DMS 273 (cell line): Measurements from ENCODE around the gene MS4A4A.
A peak's percentile ranks its signal among the peaks of the same experiment; 100 is the strongest.
"Not testable (repeated sequence)": the region's sequence is repeated elsewhere in the genome, so short reads cannot be mapped to it uniquely, and the experiment has no call there.

ENCODE experiments used
- DNase-seq: peaks from one replicate; lab custom pipeline; 2025; ENCODE audit not compliant: unreplicated experiment; lab: John Stamatoyannopoulos, UW

The MS4A4A gene

GRCh38 chr11:60301884-60302283 lies 21.4 kb downstream of the MS4A4A start:
- DNase-seq = not testable (repeated sequence)

- DNase-seq = no peak
Observed at GRCh38 chr11:60303661-60304060, 23.2 kb downstream of the MS4A4A start.

GRCh38 chr11:60305906-60306619 lies 25.6 kb downstream of the MS4A4A start:
- no peak for DNase-seq

GRCh38 chr11:60307507-60308195 lies 27.2 kb downstream of the MS4A4A start:
- DNase-seq = no peak

GRCh38 chr11:60310407-60310998 lies 30.0 kb downstream of the MS4A4A start:
- no peak for DNase-seq

GRCh38 chr11:60314635-60315321 lies 34.3 kb downstream of the MS4A4A start:
- DNase-seq = no peak

- DNase-seq = no peak
Observed at GRCh38 chr11:60315871-60316270, 35.4 kb downstream of the MS4A4A start.

GRCh38 chr11:60316317-60316716 lies 35.9 kb downstream of the MS4A4A start:
- no peak for DNase-seq

GRCh38 chr11:60318726-60319125 lies 38.3 kb downstream of the MS4A4A start:
- DNase-seq = no peak

GRCh38 chr11:60321051-60321450 lies 40.6 kb downstream of the MS4A4A start:
- no peak for DNase-seq

GRCh38 chr11:60326955-60327354 lies 46.5 kb downstream of the MS4A4A start, which contains the start of gene MS4A6E:
Gene MS4A6E, plus strand, starts transcription at chr11:60327255. Its CDS starts 7,641 bp downstream, at chr11:60334896.
- no peak for DNase-seq

- DNase-seq = no peak
Observed at GRCh38 chr11:60328460-60328859, 48.0 kb downstream of the MS4A4A start.

GRCh38 chr11:60332846-60333245 lies 52.4 kb downstream of the MS4A4A start:
- no peak for DNase-seq

GRCh38 chr11:60334005-60334620 lies 53.6 kb downstream of the MS4A4A start:
- peak; percentile 55 for DNase-seq

- no peak for DNase-seq
Observed at GRCh38 chr11:60336767-60337391, 56.4 kb downstream of the MS4A4A start.

- DNase-seq = no peak
Observed at GRCh38 chr11:60338053-60338452, 57.6 kb downstream of the MS4A4A start.

- no peak for DNase-seq
Observed at GRCh38 chr11:60339356-60339755, 58.9 kb downstream of the MS4A4A start.

GRCh38 chr11:60343094-60343704 lies 62.7 kb downstream of the MS4A4A start:
- DNase-seq = peak; percentile 41

GRCh38 chr11:60344146-60344545 lies 63.7 kb downstream of the MS4A4A start:
- DNase-seq = no peak

GRCh38 chr11:60345489-60345888 lies 65.0 kb downstream of the MS4A4A start:
- DNase-seq = peak; percentile 25
